ENCODE measurements around the gene EDNRA.

Gene EDNRA

DNA sequence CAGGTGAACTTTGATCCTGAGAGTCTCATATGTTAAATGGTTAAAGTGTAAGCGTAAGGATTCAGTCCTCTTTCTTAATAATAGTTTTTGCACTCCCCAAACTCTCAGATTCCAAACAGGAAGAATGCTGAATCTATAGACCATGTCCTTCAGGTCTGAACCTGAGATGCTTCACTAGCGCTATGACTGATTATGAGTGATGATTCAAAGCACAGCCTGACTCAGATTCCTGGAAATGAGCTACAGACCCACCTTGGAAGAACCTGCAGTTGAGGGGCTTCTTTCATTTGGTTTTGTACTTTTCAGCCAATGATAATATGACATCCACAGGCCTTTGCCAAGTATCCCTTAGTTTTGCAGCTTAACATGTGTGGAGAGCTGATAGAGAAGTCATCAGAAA, 1.4 kb downstream of the EDNRA start:
- H3K4me3 ChIP-seq (ENCODE audit: control insufficient read depth, low read depth, low read length), result no peak overlapping the region
- TF ChIP-seq, protein P1, sequence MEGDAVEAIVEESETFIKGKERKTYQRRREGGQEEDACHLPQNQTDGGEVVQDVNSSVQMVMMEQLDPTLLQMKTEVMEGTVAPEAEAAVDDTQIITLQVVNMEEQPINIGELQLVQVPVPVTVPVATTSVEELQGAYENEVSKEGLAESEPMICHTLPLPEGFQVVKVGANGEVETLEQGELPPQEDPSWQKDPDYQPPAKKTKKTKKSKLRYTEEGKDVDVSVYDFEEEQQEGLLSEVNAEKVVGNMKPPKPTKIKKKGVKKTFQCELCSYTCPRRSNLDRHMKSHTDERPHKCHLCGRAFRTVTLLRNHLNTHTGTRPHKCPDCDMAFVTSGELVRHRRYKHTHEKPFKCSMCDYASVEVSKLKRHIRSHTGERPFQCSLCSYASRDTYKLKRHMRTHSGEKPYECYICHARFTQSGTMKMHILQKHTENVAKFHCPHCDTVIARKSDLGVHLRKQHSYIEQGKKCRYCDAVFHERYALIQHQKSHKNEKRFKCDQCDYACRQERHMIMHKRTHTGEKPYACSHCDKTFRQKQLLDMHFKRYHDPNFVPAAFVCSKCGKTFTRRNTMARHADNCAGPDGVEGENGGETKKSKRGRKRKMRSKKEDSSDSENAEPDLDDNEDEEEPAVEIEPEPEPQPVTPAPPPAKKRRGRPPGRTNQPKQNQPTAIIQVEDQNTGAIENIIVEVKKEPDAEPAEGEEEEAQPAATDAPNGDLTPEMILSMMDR (conservative IDR thresholded peaks at IDR 0.05; ENCODE audit: control insufficient read depth, insufficient read depth, low read depth, low read length), result no peak
- DNase-seq (ENCODE audit: low read depth), result no peak

DNA sequence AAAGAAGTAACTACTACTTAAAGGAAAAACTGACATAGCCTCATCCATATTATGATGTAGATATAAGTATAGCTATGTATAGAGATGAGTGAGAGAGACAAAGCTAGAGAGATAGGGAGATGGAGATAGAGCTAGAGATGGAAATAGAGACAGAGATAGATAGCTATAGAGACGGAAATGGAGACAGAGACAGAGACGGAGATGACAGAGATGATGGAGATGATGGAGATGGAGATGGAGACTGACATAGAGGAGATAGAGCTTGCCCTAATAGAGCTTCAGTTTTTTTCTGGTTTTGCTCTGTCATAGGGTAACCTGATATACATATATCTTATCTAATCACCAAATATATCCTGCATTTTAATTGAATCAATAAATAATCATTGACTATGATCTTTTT, 4.3 kb downstream of the EDNRA start:
- no peak overlapping the region for H3K4me3 ChIP-seq (ENCODE audit: control insufficient read depth, low read depth, low read length)
- TF ChIP-seq, protein P1 (conservative IDR thresholded peaks at IDR 0.05; ENCODE audit: control insufficient read depth, insufficient read depth, low read depth, low read length), result no peak
- DNase-seq (ENCODE audit: low read depth), result no peak

DNA sequence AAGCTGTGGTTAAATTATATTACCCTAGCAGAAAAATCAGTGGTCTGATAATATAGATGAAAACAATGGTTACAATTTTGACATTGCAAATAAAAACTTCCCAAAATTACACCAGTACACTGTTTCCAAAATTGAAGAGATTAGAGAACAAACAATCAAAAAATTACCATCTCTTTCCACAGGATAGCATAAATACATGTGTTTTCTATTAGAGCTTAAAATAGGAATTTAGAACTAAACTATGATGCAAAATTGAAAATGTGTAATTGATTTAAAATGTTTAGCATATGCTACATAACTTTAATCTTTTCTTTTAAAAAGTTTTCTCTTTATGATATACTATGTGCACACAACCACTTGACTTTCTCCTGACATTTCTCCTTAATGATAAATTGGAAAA, 6.7 kb downstream of the EDNRA start:
- TF ChIP-seq, protein P1 (conservative IDR thresholded peaks at IDR 0.05; ENCODE audit: control insufficient read depth, insufficient read depth, low read depth, low read length), result no peak
- no peak overlapping the region for H3K4me3 ChIP-seq (ENCODE audit: control insufficient read depth, low read depth, low read length)
- DNase-seq (ENCODE audit: low read depth), result no peak

DNA sequence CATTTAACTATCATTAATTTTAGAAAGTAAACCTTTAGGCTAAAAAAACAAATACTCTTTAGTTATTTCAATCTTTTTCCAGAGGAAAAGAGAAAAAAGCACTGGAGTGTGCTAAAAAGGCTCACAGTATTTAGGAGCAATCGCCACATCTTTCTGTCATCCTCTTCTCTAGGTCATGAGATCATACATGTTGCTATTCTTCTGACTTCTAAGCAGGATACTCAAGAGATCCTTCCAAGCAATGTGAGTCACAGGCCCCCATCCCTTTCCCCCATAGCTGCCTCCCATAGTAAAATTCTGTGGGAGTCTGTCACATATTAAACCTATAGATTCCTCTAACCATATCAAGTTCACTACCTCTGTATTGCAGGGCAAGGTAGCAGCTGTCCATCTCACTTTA, 7.7 kb downstream of the EDNRA start:
- TF ChIP-seq, protein P1 (conservative IDR thresholded peaks at IDR 0.05; ENCODE audit: control insufficient read depth, insufficient read depth, low read depth, low read length), result no peak
- no peak overlapping the region for H3K4me3 ChIP-seq (ENCODE audit: control insufficient read depth, low read depth, low read length)
- DNase-seq (ENCODE audit: low read depth), result peak; percentile 42

DNA sequence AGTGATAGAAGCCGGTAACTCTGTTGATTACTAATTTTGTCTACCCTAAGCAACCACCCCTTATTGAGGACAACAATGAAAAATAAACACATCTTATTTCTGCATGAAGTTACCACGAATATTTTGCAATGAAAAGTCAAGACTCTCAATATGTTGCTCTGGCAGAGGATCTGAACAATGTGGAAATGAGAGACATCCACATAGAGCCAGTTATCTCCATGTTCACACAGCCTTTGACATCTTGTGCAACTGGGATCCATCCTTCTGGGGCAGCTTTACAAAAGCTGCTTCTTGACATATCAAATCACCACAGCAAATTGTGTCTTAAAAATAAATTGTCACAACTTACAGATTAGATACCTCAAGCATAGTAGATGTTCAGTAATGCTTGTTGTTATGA, 10.2 kb downstream of the EDNRA start:
- DNase-seq (ENCODE audit: low read depth), result no peak
- no peak overlapping the region for H3K4me3 ChIP-seq (ENCODE audit: control insufficient read depth, low read depth, low read length)
- TF ChIP-seq, protein P1 (conservative IDR thresholded peaks at IDR 0.05; ENCODE audit: control insufficient read depth, insufficient read depth, low read depth, low read length), result no peak

DNA sequence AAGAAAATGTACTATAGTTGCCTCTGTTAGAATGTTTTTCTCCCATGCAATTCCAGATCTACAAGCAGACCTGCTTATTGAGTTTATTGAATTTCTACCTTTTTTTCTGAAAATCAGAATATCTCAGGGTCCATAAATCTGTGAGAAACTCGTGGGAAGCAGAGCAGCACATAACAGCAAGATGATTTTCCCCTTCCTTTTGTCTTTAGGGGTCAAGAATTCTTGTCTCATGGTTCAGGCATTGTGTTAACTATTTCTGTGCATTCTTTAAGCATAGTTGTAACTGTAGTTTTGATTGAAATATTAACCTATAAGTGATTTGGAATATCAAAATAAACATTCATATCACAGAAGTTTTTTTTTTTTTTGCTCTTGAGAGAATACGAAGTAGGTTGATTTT, 11.4 kb downstream of the EDNRA start:
- DNase-seq (ENCODE audit: low read depth), result no peak
- TF ChIP-seq, protein P1 (conservative IDR thresholded peaks at IDR 0.05; ENCODE audit: control insufficient read depth, insufficient read depth, low read depth, low read length), result no peak
- H3K4me3 ChIP-seq (ENCODE audit: control insufficient read depth, low read depth, low read length), result no peak overlapping the region

DNA sequence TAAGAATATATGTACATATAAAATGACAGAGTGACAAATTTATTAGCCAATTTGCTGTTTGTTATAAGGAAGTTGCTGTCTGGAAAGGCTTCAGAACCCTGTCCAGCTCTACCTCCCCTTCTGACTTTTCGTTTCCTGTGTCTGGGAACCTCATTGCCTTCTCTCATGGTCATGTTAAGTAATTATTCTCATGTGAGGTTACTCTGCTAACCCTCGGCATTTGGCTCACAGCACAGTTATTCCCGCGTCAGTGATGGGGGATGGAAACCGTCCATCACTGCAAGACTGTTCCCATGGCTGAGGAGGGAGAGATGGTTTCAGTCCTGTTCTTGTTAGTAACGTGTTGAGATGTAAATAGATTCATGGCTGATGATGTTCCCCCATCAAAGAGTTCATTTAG, 11.9 kb downstream of the EDNRA start:
- TF ChIP-seq, protein P1 (conservative IDR thresholded peaks at IDR 0.05; ENCODE audit: control insufficient read depth, insufficient read depth, low read depth, low read length), result no peak
- peak; percentile 85 for DNase-seq (ENCODE audit: low read depth)
- H3K4me3 ChIP-seq (ENCODE audit: control insufficient read depth, low read depth, low read length), result no peak overlapping the region

Data from fibroblast of mammary gland (primary cell).